GM20000 (cell line): ENCODE results near the gene HCRT.
"Not testable (repeated sequence)": the region's sequence is repeated elsewhere in the genome, so short reads cannot be mapped to it uniquely, and the experiment has no call there.

Source experiments
- DNase-seq: peaks from one replicate; pipeline ENCODE4 v3.0.0; 2012; ENCODE audit warnings: low spot score
- TF ChIP-seq, protein P1 (sequence below): IDR thresholded peaks from 2 replicates; pipeline ENCODE4 v1.5.1; 2012; ENCODE audit warnings: mild to moderate bottlenecking, control low read depth; ENCODE audit errors: extremely low read depth, missing control alignments

The HCRT gene

DNA sequence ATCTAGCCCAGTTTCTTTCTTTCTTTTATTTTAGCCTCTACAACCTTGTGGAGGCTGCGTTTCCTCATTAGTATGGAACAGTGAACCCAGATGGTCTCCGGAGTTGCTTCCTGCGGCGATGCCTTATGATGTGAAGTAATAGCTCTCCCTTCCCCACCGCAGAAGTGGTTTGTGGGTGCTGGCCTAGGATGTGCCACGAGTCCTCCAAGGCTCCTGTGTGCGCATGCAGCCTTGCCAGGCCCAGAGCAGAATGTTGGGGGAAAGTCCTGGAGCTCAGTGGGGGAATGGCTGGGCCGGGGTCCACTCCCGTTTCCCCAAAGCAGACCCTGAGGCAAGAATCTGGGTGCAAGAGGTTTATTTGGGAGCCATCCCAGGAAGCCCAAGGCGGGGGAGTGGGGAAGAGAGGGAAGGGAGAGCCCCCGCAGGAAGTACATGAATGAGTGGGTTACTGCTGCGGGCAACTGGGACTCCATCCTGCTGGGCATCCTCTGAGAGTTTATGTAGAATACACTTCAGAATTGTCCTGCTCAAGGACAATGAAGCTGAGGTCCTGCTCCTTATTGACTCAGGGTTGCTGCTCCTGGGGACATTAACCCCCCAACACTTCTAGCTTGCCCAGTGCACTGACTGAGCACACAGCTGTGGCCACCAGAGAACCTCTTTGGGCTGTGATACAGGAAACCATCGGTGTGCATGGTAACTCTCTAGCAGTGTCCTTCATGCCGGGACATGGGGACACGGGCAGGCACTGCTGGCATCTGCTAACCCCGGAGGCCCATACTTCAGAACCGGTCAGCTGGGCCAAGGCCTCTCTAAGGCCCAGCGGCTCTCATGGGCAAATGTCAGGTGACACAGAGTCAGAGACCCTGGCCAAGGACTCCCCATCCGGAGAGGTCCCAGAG, 3.7 kb upstream of the HCRT start:
- no peak for DNase-seq
- TF ChIP-seq, protein P1, sequence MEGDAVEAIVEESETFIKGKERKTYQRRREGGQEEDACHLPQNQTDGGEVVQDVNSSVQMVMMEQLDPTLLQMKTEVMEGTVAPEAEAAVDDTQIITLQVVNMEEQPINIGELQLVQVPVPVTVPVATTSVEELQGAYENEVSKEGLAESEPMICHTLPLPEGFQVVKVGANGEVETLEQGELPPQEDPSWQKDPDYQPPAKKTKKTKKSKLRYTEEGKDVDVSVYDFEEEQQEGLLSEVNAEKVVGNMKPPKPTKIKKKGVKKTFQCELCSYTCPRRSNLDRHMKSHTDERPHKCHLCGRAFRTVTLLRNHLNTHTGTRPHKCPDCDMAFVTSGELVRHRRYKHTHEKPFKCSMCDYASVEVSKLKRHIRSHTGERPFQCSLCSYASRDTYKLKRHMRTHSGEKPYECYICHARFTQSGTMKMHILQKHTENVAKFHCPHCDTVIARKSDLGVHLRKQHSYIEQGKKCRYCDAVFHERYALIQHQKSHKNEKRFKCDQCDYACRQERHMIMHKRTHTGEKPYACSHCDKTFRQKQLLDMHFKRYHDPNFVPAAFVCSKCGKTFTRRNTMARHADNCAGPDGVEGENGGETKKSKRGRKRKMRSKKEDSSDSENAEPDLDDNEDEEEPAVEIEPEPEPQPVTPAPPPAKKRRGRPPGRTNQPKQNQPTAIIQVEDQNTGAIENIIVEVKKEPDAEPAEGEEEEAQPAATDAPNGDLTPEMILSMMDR, result no peak

DNA sequence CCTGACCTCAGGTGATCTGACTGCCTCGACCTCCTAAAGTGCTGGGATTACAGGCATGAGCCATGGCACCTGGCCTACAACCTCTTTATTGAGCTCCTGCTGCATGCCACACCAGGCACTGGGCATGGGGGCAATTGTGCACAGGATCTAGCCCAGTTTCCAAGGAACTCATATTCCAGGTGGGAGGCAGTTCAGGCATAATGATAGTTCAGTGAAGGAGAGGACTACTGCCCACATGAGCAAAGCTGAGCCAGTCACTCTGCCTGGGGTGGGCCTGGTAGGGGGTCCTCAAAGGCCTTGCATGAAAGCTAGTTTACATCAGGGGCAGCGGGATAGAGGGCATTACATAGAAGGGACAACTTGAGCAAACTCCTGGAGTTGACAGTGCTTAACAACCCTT, 2.6 kb upstream of the HCRT start:
- TF ChIP-seq, protein P1, result no peak
- DNase-seq, result no peak

DNA sequence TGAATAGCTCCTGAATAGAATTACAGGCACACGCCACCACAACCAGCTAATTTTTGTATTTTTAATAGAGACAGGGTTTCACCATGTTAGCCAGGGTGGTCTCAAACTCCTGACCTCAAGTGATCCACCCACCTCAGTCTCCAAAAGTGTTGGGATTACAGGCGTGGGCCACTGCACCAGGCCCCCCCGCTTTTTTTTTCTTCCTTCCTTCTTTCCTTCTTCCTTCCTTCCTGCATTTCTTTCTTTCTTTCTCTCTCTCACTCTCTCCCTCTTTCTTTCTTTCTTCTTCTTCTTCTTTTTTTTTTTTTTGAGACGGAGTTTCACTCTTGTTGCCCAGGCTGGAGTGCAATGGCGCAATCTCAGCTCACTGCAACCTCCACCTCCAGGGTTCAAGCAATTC, 939 bp upstream of the HCRT start:
- not testable (repeated sequence) for DNase-seq

DNA sequence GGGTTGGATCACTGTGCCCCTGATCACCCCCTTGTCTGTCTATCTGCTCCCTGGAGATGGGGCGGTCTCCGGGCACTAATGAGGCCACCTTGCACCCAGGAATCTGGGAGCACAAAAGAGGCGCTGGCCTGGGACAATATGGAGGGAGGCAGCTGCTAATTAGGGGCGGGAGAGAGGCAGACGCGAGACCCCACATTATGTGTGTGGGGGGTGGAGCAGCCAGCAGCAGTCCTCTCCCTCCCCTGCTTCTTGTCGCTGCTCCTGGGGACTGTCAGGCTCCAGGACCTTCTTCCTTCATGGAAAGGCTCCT, 324 bp upstream of the HCRT start:
- TF ChIP-seq, protein P1, result no peak
- no peak for DNase-seq

DNA sequence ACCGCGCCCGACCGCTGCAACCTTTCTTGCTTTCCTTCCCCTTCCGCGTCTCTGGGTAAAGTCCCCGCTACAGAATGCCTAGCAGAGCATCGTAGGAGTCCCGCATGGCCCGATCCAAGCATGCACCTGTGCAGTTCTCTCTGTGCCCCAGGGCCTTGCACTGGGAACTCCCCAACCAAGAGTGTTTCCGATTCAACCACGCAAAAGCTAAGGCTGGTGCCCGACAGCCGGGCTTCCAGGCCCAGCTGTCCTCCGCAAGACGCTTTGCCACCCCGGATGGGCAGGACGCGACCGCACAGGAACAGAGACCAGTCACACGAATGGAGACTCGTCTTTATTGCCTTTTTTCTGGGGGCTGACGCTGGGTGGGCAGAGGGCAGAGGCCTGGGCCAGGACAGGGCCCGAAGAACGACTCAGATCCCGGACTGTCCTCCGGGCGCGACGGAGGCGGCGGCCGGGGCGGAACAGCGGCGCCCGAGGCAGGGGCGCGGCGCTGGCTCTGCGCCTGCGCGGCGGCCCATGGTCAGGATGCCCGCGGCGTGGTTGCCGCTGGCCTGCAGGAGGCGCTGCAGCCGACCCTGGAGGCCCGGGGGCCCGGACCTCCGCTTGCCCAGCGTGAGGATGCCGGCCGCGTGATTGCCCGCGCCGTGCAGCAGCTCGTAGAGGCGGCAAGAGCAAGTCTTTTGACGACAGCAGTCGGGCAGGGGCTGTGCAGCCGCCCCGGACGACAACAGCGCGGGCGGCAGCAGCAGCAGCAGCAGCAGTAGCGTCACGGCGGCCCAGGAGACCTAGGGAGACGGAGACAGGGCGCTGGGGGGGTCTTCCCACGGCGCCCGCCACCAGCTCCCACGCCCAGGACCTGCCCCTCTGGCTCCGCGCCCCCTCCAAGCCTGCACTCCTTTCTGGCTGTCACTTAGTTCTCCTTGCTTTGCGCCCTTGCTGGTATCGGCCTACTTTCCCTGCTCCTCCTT, 1.2 kb downstream of the HCRT start:
- peak; percentile 97 for DNase-seq

DNA sequence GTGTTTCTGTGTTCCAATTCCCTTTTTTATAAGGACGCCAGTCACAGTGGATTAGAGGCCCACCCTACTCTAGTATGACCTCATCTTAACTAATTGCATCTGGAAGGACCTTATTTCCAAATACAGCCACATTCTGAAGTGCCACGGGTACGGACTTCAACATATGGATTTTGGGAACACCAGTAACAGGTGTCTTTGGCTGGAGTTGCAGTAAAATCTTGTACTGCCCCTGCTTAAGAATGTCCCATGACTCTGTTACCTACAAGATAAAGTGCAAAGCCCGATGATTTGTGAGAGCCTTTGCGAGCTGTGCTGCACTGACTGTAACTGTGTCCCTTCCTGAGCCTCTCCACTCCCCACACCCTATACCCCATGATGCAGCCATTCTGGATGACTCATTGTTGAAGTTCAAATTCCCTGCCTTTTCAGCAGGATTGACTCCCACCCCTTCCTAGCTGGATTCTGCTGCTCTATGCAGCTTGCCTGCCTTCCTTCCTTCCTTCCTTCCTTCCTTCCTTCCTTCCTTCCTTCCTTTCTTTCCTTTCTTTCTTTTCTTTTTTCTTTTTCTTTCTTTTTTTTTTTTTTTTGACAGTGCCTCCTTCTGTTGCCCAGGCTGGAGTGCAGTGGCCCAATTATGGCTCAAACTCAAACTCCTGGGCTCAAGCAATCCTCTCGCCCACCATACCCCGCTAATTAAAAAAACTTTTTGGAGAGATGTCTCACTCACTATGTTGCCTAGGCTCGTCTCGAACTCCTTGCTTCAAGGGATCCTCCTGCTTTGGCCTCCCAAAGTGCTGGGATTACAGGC, 2.1 kb downstream of the HCRT start:
- TF ChIP-seq, protein P1, result no peak
- no peak for DNase-seq

More for the DNA sequence above, 1.2 kb downstream of the HCRT start:
- TF ChIP-seq, protein P1, result peak; percentile 96

DNA sequence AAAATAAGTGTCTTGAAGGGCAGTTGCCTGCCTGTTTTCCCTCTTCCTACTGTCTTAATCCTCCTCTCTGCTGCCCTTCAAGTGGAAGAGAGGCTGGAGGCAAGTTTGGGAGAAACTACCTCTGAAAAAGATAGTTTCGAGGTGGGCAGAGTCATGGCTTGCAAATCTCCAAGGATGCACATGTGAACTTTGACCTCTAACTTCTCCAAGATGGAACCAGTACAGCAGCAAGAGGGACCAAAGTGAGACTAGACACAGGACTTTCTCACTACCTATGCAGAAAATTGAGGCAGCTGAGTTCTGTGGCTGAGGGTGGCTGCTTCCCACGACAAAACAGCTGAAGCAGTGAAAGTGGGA, 3.4 kb downstream of the HCRT start:
- TF ChIP-seq, protein P1, result no peak
- no peak for DNase-seq
